ENCODE data around the gene ZNF76.

ZNF76 gene

GRCh38 chr6:35273822-35274559 lies 14.5 kb downstream of the ZNF76 start:
- no peak for DNase-seq

DNA sequence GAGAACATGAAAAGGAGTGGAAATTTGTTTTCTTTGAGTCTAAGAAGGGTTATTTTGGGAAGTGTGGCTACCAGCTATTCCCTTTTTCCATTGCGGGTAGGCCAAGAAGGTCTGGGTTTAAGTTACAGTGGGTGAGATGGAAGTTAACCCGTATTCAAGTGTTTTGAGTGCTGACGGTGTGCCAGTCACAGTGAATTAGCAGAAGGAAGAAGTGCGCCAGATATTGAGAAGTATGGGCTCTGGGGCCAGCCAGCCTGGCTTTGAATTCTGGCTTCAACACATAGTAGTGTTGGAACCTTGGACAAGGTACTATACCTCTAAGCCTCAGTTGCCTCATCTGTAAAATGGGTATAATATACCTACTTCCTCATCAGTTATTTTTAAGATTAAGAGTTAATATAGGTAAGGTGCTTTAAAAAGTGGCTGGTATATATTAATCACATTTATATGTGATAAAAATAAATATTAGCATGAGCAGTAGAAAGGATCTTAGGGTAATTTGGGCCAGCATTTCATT lies 16.3 kb downstream of the ZNF76 start:
- DNase-seq: no peak

DNA sequence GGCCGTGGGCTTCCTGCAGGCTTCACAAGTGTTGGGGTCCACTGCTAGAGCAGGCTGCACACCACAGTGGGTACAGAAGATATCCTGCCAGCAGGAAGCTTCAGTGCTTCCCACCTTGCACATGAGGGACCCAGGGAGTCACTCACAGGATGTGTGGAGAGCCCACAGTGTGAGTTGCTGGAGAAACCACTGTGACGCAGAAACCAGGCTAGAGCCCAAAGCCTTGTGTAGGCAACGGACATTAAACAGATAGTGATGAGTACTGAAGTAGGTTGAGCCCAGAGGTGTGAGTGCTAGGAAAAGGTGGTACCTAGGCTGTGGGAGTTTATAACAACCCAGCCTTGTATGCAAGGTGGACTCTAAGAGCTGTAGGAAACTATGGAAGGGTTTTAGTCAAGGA lies 19.2 kb downstream of the ZNF76 start:
- no peak for DNase-seq

DNA sequence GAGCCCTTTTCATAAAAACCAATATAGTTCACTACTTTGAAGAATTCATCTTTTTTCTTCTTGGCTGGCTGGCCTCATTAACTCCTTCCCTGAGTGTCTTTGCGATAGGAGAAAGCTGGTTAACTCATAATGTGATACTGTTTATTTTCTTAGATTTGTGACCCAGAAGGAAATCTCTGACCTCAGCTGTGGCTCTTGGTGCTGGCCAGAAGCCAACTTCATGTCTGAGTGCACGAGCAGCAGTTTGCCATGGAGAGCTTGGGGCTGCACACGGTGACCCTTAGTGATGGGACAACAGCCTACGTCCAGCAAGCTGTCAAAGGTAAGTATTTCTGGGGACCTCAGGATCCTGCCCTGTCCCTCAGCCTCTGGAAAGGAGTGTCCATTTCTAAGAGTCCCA lies 21.4 kb downstream of the ZNF76 start:
- DNase-seq: no peak

DNA sequence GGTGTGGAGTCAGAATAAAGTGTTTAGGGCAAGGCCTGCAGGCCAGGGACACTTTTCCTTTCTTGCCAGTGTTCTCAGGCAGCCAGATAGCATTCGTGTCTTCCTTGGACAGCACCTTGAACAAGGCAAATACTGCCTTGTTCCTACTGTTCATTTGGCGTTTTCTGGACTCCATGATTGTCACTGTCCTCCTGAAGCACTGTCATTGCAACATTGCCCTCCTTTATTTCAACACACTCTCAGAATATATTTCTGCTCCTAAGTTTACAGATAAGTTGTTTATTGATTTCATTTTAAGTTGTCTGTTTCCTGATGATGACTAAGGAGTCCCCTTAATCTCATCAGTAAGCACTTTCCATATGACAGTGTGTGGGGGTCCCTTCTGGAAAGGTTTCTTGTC lies 22.9 kb downstream of the ZNF76 start:
- DNase-seq: no peak

- no peak for DNase-seq
These were observed 23.8 kb downstream of the ZNF76 start for GRCh38 chr6:35283361-35283760.

GRCh38 chr6:35287671-35288396 lies 28.3 kb downstream of the ZNF76 start:
- DNase-seq: no peak

DNA sequence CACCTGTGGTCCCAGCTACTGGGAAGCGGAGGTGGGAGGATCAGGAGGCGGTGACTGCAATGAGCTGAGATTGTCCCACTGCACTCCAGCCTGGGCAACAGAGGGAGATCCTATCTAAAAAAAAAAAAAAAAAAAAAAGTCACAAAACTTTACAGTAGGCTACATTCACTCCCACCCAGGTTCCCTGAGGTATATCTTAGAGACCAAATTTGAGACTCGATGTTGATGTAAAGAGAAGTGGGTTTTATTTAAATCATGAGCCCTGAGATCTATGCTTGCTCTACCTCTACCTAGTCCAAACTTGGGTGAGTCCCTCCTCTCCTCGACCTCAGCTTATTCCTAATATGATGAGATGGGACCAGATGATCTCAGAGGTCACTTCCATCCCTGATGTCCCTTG lies 29.3 kb downstream of the ZNF76 start:
- no peak for DNase-seq

GRCh38 chr6:35291491-35291890 lies 32.0 kb downstream of the ZNF76 start:
- DNase-seq: no peak

- no peak for DNase-seq
These were observed 33.0 kb downstream of the ZNF76 start for GRCh38 chr6:35292494-35292893.

DNA sequence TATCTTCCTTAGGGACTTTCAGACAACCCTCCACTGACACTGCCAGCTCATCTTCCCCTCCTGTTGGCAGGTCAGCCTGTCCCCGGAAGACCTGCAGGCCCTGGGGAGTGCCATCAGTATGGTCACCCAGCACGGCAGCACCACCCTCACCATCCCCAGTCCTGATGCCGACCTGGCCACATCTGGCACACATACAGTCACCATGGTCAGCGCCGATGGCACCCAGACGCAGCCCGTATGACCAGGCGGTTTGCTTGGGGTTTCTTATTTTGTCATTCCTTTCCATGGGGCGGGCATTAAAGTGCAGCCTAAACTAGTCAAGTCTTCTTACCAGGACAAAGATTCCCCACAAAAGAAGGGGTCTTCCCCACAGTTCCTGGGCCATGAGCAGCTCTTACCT lies 34.1 kb downstream of the ZNF76 start:
- DNase-seq: no peak

- DNase-seq: no peak
These were observed 34.9 kb downstream of the ZNF76 start for GRCh38 chr6:35294308-35294945.

- no peak for DNase-seq
These were observed 35.5 kb downstream of the ZNF76 start for GRCh38 chr6:35295036-35295435.

- DNase-seq: no peak
These were observed 36.2 kb downstream of the ZNF76 start for GRCh38 chr6:35295521-35296315.

- no peak for DNase-seq
These were observed 37.5 kb downstream of the ZNF76 start for GRCh38 chr6:35296931-35297600.

DNA sequence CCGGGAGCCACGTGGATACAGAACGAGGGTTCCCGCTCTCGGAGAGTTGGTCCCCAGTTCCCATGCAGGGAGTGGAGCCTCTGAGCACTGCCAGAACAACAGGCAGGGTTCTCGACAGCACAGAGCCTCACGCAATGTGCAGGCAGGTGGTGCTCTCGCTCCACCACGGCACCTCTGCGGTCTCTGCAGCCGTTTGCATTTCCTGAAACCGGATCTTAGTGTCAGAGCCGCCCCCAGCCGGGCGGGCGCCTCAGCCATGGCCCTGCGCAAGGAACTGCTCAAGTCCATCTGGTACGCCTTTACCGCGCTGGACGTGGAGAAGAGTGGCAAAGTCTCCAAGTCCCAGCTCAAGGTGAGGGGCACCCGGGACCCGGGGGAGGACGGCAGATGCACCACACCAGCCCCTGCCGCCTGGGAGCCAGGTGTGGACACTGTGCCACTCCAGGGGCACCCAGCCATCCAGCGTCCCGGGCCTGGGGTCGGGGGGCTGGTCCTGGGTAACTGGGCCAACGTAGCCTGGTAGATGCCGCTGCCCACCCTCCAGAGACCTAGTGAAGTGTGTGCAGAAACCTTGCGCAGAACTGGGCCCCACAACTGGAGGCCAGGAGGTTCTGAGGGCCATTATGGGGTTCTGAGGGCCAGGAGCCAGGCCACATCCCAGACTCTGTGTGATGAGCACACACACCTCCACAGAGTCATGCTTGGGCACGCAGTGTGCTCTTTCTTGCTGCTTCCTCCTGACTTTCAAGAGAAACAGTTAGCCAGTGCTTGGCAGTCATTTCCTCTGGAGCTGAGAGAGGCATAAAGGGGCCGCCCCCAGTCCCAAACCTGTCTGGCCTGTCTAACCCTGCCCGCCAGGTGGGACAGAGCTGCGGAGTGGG lies 38.3 kb downstream of the ZNF76 start, which contains the start of gene DEF6:
Gene DEF6 (plus strand): TSS at position 218 of the 881 bp plus-strand sequence. CDS start 39 bp downstream, at position 257.
- no peak for DNase-seq

- DNase-seq: no peak
These were observed 39.1 kb downstream of the ZNF76 start for GRCh38 chr6:35298625-35299140.

DNA sequence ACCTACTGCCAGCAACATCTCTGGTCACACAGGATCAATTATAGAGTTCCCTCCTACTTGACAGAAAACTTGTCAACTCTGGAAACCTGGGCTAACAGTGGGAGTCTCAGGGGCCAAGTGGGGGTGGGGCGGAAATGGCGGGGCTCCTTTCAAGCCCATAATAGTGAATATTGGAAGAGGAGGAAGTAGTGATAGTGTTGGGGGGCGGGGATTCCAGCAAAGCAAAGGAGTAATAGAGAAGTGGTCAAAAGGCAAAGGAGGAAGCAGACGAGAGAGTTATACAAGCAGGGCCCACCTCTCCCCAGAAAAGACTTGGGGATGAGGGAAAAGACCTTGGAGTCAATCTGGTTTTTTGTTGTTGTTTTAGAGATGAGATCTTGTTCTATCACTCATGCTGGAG lies 40.1 kb downstream of the ZNF76 start:
- no peak for DNase-seq

- no peak for DNase-seq
These were observed 41.3 kb downstream of the ZNF76 start for GRCh38 chr6:35300848-35301247.

DNA sequence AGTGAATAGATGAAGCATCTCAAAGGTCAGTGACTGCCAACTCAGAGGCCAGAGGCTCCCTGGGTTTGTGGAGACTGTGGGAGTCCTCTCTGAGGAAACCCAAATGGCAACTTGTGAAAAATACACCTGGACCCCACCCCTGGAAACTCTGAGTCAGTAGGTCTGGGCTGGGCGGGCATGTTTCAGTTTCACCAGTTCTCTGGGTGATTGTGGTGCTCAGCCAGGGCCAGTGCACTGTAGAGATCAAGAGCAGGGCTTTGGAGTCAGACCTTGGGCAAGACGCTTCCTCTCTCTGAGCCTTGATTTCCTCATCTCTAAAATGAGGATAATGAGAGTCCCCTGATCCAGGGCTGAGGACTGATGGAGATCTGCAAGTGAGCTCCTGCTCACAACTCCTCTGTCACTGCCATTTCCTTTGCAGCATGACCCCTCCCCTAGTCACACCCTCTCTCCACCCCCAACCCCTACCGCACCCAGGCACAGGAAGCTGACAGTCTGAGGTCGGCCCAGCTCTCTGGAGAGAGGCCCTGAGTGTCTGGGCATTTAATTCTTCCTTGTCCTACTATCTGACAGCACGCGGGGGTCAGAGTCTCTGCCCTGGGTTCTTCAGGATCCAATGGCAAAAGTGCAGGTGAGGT lies 43.2 kb downstream of the ZNF76 start:
- no peak for DNase-seq

Measured in T1000 (cell line).